Measurements from ENCODE around the gene ZSWIM6. TPM values are rescaled to one million over a fixed set of nuclear protein-coding genes. Genes with fewer than 3 reads are reported as not detected.

ZSWIM6 gene
- total RNA-seq, 2 experiments from 2014 or later = 4.1 TPM

- H3K9me3 Mint-ChIP-seq = no peaks in the 10 kb centered on the region
- no peak for TF ChIP-seq CTCF (IDR thresholded peaks at IDR 0.05)
- H3K27me3 ChIP-seq (ENCODE audit: control insufficient read depth in 1 of 2, insufficient read depth in 2 of 2, low read length in 2 of 2) = peaks cover 0 to 3% of the 10 kb centered on the region in 2 experiments
- POLR2A ChIA-PET = no interaction called here
- no peaks in the 10 kb centered on the region for H3K36me3 Mint-ChIP-seq (ENCODE audit: low read depth)
- no peak overlapping the region for H3K4me3 ChIP-seq (ENCODE audit: low read length)
- CTCF ChIA-PET = no interaction called here
- H3K9me3 ChIP-seq (ENCODE audit: control insufficient read depth in 1 of 2, insufficient read depth in 1 of 2, low read length in 2 of 2) = no peaks in the 10 kb centered on the region
- intact Hi-C loops (cut with DNase I, micrococcal nuclease) = no loop called here
- H3K4me1 ChIP-seq (ENCODE audit: insufficient read depth, low read length) = no peaks in the 10 kb centered on the region
- H3K27me3 Mint-ChIP-seq = peaks cover 23% of the 10 kb centered on the region
- H3K27ac Mint-ChIP-seq = no peak overlapping the region
- no peak for ATAC-seq (ENCODE audit: poor library complexity)
- H3K27ac ChIP-seq (ENCODE audit: low read depth in 1 of 2, low read length in 2 of 2) = no peak overlapping the region
- no peaks in the 10 kb centered on the region for H3K36me3 ChIP-seq (ENCODE audit: insufficient read depth, low read length)
- no peaks in the 10 kb centered on the region for H3K4me1 Mint-ChIP-seq (ENCODE audit: low read depth)
- H3K4me3 Mint-ChIP-seq = no peak overlapping the region
- DNase-seq = no peak
Measured at GRCh38 chr5:61586096-61587084, 254.3 kb downstream of the ZSWIM6 start.

- DNase-seq = no peak
- Histone ChIP-seq H3K4me3 (ENCODE audit: low read length) (no peak overlapping the region), H3K9me3 (ENCODE audit: control insufficient read depth in 1 of 2, insufficient read depth in 1 of 2, low read length in 2 of 2) (no peaks in the 10 kb centered on the region), H3K4me1 (ENCODE audit: insufficient read depth, low read length) (no peaks in the 10 kb centered on the region), H3K27ac (ENCODE audit: low read depth in 1 of 2, low read length in 2 of 2) (no peak overlapping the region), H3K27me3 (ENCODE audit: control insufficient read depth in 1 of 2, insufficient read depth in 2 of 2, low read length in 2 of 2) (peaks cover 0 to 3% of the 10 kb centered on the region in 2 experiments), H3K36me3 (ENCODE audit: insufficient read depth, low read length) (no peaks in the 10 kb centered on the region)
- Mint-ChIP-seq H3K36me3 (ENCODE audit: low read depth) (no peaks in the 10 kb centered on the region), H3K4me3 (no peak overlapping the region), H3K27me3 (peaks cover 23% of the 10 kb centered on the region), H3K4me1 (ENCODE audit: low read depth) (no peaks in the 10 kb centered on the region), H3K9me3 (no peaks in the 10 kb centered on the region), H3K27ac (no peak overlapping the region)
- TF ChIP-seq CTCF (IDR thresholded peaks at IDR 0.05) = no peak
- intact Hi-C loops (cut with DNase I, micrococcal nuclease) = no loop called here
- ChIA-PET POLR2A (no interaction called here), CTCF (no interaction called here)
- no peak for ATAC-seq (ENCODE audit: poor library complexity)
Measured at GRCh38 chr5:61587125-61587524, 255.1 kb downstream of the ZSWIM6 start.

- H3K27me3 Mint-ChIP-seq = peaks cover 19% of the 10 kb centered on the region
- Histone ChIP-seq H3K27ac (ENCODE audit: low read depth in 1 of 2, low read length in 2 of 2) (no peak overlapping the region), H3K27me3 (ENCODE audit: control insufficient read depth in 1 of 2, insufficient read depth in 2 of 2, low read length in 2 of 2) (peaks cover 0 to 3% of the 10 kb centered on the region in 2 experiments), H3K9me3 (ENCODE audit: control insufficient read depth in 1 of 2, insufficient read depth in 1 of 2, low read length in 2 of 2) (no peaks in the 10 kb centered on the region), H3K36me3 (ENCODE audit: insufficient read depth, low read length) (no peaks in the 10 kb centered on the region), H3K4me3 (ENCODE audit: low read length) (no peak overlapping the region), H3K4me1 (ENCODE audit: insufficient read depth, low read length) (no peaks in the 10 kb centered on the region)
- H3K9me3 Mint-ChIP-seq = no peaks in the 10 kb centered on the region
- H3K27ac Mint-ChIP-seq = no peak overlapping the region
- ChIA-PET POLR2A (no interaction called here), CTCF (no interaction called here)
- no peak for TF ChIP-seq CTCF (IDR thresholded peaks at IDR 0.05)
- no peaks in the 10 kb centered on the region for H3K4me1 Mint-ChIP-seq (ENCODE audit: low read depth)
- ATAC-seq (ENCODE audit: poor library complexity) (no peak), DNase-seq (no peak)
- intact Hi-C loops (cut with DNase I, micrococcal nuclease) = no loop called here
- H3K36me3 Mint-ChIP-seq (ENCODE audit: low read depth) = no peaks in the 10 kb centered on the region
- no peak overlapping the region for H3K4me3 Mint-ChIP-seq
Measured at GRCh38 chr5:61588216-61588615, 256.2 kb downstream of the ZSWIM6 start.
